Measurements from ENCODE around the gene NDOR1. TPM values are rescaled to one million over a fixed set of nuclear protein-coding genes. Genes with fewer than 3 reads are reported as not detected.
A peak's percentile ranks its signal among the peaks of the same experiment; 100 is the strongest.
"Not testable (repeated sequence)": the region's sequence is repeated elsewhere in the genome, so short reads cannot be mapped to it uniquely, and the experiment has no call there.

NDOR1 gene
- total RNA-seq, 1 donor = 10.2 TPM

DNA sequence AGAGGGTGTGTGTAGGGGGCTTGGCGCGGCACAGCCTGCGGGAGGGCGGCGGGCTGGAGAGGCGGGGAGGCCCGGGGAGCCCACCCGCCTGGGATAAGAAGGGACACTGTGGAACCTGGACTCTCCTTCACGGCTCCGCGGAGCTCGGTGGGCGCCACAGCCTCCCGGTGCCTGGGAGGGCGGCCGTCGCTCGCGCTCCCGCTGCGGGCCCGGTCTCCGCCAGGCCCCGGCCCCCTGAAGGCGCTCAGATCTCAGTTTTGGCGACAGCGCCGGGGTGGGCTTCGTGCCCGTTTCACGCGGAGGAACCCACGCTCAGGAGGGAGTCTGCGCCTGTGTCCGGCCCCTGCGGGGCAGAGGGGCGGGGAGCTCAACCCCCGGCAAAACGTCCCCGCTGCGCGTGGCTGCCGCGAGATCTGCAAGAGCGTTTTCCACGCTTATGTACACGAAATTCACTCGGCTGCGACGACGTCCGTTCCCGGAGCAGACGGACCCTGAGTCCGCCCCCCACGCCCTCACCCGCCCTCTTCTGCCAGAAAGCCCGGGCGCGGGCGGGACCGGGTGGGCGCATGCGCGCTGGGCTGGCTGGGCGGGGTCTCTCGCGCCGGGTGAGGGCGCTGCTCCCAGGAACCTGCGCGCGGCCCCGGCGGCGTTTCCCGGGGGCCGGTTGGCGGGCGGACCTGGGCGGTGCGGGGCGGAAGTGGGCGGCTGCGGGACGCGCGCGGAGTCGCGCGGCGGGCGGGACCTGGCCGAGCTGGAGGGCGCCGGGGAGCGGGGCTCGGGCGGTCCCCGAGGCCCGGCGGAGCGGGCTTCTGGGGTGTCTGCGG is 49.3 kb downstream of the NDOR1 start, which contains the start of gene NELFB:
Gene NELFB, plus strand, starts transcription at position 704 of the 824 bp plus-strand sequence.
- DNase-seq (ENCODE audit: low read depth in 2 of 3, low spot score in 2 of 3) = peak; percentile 86 to 89 (median 87)

DNA sequence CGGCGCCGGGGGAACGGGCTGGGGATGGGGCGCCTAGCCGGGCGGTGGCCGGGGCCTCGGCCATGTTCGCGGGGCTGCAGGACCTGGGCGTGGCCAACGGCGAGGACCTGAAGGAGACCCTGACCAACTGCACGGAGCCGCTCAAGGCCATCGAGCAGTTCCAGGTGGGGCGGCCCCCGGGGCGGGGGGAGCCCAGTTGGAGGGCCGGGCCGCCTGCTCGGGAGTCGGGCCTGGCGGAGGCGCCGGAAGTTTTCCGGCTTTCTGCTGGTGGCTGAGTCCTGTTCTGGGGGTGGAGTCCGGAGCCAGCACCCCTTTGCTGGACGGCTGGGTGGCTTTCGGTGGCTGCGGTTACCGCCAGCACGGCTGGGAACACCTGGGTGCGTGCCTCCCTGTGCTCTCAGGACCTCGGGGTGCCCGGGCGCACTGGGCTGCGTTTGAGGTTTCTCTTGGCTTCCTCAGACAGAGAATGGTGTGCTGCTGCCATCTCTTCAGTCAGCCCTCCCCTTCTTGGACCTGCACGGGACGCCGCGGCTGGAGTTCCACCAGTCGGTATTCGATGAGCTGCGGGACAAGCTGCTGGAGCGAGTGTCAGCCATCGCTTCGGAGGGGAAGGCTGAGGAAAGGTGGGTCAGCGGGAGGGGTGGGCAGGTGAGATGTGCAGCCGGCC is 50.1 kb downstream of the NDOR1 start:
- DNase-seq (ENCODE audit: low read depth in 2 of 3, low spot score in 2 of 3) = no peak

DNA sequence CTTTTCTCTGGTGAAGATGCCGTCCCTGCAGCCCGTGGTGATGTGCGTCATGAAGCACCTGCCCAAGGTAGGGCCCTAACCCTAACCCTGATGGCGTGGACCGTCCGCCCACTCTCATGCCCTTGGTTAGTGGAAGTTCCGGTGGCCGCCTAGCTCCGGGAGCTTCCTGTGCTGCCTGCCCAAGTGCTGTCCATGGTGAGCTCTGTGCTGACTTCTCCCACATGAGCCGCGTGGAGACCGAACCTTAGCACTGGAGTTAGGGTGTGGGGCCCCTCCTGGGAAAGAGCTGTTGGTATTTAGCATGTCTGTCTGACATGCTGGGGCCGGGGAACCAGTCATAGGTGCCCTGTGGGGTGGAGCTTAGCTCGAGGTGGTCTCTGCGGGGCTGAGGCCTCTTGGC is 50.9 kb downstream of the NDOR1 start:
- DNase-seq (ENCODE audit: low read depth in 2 of 3, low spot score in 2 of 3) = no peak

DNA sequence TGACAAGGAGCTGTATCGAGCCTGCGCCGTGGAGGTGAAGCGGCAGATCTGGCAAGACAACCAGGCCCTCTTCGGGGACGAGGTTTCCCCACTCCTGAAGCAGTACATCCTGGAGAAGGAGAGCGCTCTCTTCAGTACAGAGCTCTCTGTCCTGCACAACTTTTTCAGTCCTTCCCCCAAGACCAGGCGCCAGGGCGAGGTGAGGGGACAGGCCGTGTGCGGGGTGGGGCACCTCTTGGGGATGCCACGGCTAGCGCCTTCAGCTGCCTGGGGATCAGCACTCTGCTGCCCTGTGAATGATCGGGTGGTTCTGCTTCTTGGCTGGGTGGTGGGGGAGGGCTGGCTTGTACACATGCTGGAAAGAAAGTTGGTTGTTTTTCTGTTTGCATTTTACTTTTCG is 51.4 kb downstream of the NDOR1 start:
- DNase-seq (ENCODE audit: low read depth in 2 of 3, low spot score in 2 of 3) = no peak

DNA sequence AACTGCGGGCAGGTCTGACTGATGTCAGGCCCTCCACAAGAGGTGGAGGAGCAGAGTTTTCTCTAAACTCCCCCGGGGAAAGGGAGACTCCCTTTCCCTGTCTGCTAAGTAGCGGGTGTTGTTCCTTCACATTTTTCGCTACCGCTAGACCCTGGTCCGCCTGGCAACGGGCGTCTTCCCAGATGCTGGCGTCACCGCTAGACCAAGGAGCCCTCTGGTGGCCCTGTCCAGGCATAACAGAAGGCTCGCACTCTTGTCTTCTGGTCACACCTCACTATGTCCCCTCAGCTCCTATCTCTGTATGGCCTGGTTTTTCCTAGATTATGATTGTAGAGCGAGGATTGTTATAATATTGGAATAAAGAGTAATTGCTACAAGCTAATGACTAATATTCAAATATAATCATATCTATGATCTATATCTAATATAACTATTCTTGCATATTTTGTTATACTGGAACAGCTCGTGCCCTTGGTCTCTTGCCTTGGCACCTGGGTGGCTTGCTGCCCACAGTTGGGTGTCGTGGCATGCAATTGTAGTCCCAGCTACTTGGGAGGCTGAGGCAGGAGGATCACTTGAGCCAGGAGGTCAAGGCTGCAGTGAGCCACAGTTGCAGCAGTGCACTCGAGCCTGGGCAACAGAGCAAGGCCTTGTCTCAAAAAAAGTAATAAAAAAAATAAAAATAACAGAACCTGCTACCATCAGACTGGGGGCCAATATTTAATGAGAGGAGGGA is 56.8 kb downstream of the NDOR1 start:
- DNase-seq (ENCODE audit: low read depth in 2 of 3, low spot score in 2 of 3) = not testable (repeated sequence)

DNA sequence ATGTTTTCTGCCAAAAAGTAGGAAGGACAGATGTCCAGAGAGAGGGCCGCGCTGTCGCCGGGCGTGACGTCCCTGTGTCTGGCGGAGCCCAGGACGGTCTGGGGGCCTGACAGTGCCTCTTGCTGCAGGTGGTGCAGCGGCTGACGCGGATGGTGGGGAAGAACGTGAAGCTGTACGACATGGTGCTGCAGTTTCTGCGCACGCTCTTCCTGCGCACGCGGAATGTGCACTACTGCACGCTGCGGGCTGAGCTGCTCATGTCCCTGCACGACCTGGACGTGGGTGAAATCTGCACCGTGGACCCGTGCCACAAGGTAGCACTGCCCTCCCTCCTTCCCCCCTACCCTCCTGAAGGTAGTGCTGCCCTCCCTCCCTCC is 57.4 kb downstream of the NDOR1 start:
- DNase-seq (ENCODE audit: low read depth in 2 of 3, low spot score in 2 of 3) = no peak

DNA sequence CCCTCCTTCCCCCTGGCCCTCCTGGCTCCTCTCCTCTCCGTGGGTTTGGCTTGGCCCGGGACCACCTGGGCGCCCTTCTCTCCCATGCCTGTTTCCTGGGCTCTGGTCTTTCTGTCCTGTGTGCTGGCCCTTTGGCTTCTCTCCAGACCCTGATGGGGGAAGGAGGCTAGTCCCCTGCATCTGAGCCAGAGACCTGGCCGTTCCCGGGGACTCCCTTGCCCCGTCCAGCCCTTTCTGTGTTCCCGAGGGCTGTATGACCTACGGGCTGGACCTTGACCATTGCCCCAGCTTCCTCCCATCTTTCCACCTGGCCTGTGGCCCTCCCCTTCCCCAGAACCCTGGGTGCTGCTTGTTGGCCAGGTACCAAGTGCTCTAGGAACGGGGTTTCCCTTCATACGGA is 58.0 kb downstream of the NDOR1 start:
- DNase-seq (ENCODE audit: low read depth in 2 of 3, low spot score in 2 of 3) = no peak

DNA sequence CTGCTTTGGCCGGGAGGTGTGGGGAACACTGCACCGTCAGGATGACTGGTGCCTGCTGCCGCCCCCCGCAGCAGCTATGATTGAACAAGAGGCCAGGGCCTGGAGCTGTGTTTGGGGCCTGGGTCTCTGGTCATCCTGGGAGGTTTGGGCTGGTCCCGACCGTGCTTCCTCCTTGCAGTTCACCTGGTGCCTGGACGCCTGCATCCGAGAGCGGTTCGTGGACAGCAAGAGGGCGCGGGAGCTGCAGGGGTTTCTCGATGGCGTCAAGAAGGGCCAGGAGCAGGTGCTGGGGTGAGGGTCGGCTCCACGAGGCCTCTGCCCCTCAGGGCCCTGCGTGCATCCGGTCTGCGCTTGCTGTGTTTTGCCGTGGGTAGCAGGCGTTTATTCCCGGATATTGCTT is 58.6 kb downstream of the NDOR1 start:
- no peak for DNase-seq (ENCODE audit: low read depth in 2 of 3, low spot score in 2 of 3)

DNA sequence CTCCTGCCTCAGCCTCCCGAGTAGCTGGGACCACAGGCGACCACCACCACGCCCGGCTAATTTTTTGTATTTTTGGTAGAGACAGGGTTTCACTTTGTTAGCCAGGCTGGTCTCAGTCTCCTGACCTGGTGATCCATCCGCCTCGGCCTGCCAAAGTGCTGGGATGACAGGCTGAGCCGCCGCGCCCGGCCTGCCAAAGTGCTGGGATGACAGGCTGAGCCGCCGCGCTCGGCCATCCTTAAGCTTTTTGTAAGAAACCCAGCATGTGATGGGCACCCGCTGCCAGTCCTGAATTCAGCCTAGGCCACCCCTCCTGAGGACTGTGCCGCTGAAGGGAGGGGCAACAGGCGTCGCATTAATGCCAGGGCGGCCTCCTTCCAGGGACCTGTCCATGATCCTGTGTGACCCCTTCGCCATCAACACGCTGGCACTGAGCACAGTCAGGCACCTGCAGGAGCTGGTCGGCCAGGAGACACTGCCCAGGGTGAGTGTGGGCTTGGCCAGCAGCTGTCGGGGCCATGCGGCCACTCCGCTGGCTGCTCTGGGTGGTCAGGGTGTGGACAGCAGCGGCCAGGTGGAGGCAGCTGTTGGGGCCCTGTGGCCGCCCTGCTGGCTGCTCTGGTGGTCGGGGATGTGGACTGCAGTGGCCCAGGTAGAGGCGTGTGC is 60.1 kb downstream of the NDOR1 start:
- no peak for DNase-seq (ENCODE audit: low read depth in 2 of 3, low spot score in 2 of 3)

DNA sequence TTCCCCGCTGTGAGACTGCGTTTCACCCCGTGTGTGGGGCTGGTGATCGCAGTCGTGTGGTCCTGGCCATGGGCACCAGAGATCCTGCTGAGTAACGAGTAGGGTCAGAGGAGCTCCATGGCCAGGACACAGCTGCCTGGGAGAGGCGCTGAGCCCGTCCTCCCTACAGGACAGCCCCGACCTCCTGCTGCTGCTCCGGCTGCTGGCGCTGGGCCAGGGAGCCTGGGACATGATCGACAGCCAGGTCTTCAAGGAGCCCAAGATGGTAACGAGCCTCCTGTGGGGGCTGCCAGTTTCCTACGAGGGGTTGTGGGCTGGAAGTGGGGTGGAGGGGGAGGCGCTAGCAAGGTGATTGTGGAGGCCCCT is 60.6 kb downstream of the NDOR1 start:
- no peak for DNase-seq (ENCODE audit: low read depth in 2 of 3, low spot score in 2 of 3)

Small RNAs within 50 kb of the gene (small RNA-seq; reads per million reads assigned to genes)
- gene MIR3621 = not detected

Other genes starting within 250 kb of the NDOR1 start
- not detected for gene PTGDS, start 228.2 kb upstream of the NDOR1 start, total RNA-seq
- gene LCNL1, start 222.7 kb upstream of the NDOR1 start, total RNA-seq = not detected
- gene PAXX, start 213.3 kb upstream of the NDOR1 start, total RNA-seq = 16.7 TPM
- gene CLIC3, start 209.1 kb upstream of the NDOR1 start, total RNA-seq = 0.27 TPM
- 99.1 TPM for gene ABCA2, start 177.5 kb upstream of the NDOR1 start, total RNA-seq
- 14.3 TPM for gene FUT7, start 173.6 kb upstream of the NDOR1 start, total RNA-seq
- 51.2 TPM for gene NPDC1, start 159.5 kb upstream of the NDOR1 start, total RNA-seq
- not detected for gene ENTPD2, start 151.6 kb upstream of the NDOR1 start, total RNA-seq
- 4.8 TPM for gene SAPCD2, start 135.1 kb upstream of the NDOR1 start, total RNA-seq
- gene UAP1L1, start 128.2 kb upstream of the NDOR1 start, total RNA-seq = 14.8 TPM
- 70.8 TPM for gene MAN1B1, start 118.7 kb upstream of the NDOR1 start, total RNA-seq
- gene DPP7, start 91.0 kb upstream of the NDOR1 start, total RNA-seq = 154 TPM
- under 0.01 TPM for gene GRIN1, start 66.5 kb upstream of the NDOR1 start, total RNA-seq
- 2.2 TPM for gene LRRC26, start 35.6 kb upstream of the NDOR1 start, total RNA-seq
- not detected for gene TMEM210, start 33.6 kb upstream of the NDOR1 start, total RNA-seq
- 59.8 TPM for gene ANAPC2, start 17.1 kb upstream of the NDOR1 start, total RNA-seq
- 78.4 TPM for gene SSNA1, start 17.0 kb upstream of the NDOR1 start, total RNA-seq
- 3.0 TPM for gene TPRN, start 5.0 kb upstream of the NDOR1 start, total RNA-seq
- 35.5 TPM for gene TMEM203, start 52 bp upstream of the NDOR1 start, total RNA-seq
- gene RNF208, start 16.5 kb downstream of the NDOR1 start, total RNA-seq = 1.3 TPM
- gene CYSRT1, start 19.5 kb downstream of the NDOR1 start, total RNA-seq = 0.27 TPM
- gene RNF224, start 21.8 kb downstream of the NDOR1 start, total RNA-seq = not detected
- gene SLC34A3, start 25.2 kb downstream of the NDOR1 start, total RNA-seq = not detected
- 141 TPM for gene TUBB4B, start 35.6 kb downstream of the NDOR1 start, total RNA-seq
- gene STPG3, start 45.6 kb downstream of the NDOR1 start, total RNA-seq = 0.54 TPM
- gene NELFB, start 49.6 kb downstream of the NDOR1 start, total RNA-seq = 72.7 TPM
- gene TOR4A, start 72.0 kb downstream of the NDOR1 start, total RNA-seq = 25.0 TPM
- gene NRARP, start 96.6 kb downstream of the NDOR1 start, total RNA-seq = 5.1 TPM
- 28.3 TPM for gene EXD3, start 217.5 kb downstream of the NDOR1 start, total RNA-seq
- gene NOXA1, start 217.7 kb downstream of the NDOR1 start, total RNA-seq = 4.6 TPM
- 0.27 TPM for gene ENTPD8, start 235.7 kb downstream of the NDOR1 start, total RNA-seq

Measured in hematopoietic multipotent progenitor cell (in vitro differentiated cells).